Body of pancreas (tissue), 4 donors: Measurements from ENCODE around the gene MTM1.

Experiments
- POLR2A ChIP-seq, 3 donors: fragments of 450-650 bp; IDR thresholded peaks; one replicate each; pipeline ENCODE4 v1.6.1; 2016; ENCODE audit warnings: antibody characterized with exemption in 3 of 3, mild to moderate bottlenecking in 2 of 3
- TF ChIP-seq, protein P1 (sequence below), 7 experiments: fragments of 450-650 bp in 4 of 7; fragments of 200-600 bp in 3 of 7; sonication (generic) in 3 of 7; IDR thresholded peaks; one replicate each; pipeline ENCODE4 v1.5.1; 2016 to 2019; ENCODE audit warnings: antibody characterized with exemption in 7 of 7

DNA sequence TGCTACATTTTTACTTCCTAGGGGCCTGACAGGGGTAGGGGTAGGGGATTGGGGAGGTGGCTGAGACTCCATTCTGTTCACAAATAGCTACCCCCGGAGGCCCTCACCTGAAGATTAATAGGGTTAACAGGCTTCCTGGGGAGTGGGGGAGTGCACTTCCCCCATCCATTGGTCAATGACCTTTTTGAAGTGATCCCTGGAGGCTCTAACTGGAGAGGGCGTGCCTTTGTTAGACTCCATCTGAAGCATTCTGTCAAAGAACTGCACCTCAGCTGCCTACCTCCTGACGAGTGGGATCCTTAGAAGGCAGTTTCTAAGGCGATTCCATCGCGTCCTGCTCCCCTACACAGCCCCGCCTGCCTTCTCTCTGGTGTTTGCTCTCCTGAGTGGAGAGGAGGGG, 10.0 kb upstream of the MTM1 start:
- no peak for TF ChIP-seq POLR2A (IDR thresholded peaks at IDR 0.05)
- TF ChIP-seq, protein P1, sequence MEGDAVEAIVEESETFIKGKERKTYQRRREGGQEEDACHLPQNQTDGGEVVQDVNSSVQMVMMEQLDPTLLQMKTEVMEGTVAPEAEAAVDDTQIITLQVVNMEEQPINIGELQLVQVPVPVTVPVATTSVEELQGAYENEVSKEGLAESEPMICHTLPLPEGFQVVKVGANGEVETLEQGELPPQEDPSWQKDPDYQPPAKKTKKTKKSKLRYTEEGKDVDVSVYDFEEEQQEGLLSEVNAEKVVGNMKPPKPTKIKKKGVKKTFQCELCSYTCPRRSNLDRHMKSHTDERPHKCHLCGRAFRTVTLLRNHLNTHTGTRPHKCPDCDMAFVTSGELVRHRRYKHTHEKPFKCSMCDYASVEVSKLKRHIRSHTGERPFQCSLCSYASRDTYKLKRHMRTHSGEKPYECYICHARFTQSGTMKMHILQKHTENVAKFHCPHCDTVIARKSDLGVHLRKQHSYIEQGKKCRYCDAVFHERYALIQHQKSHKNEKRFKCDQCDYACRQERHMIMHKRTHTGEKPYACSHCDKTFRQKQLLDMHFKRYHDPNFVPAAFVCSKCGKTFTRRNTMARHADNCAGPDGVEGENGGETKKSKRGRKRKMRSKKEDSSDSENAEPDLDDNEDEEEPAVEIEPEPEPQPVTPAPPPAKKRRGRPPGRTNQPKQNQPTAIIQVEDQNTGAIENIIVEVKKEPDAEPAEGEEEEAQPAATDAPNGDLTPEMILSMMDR (IDR thresholded peaks at IDR 0.05) = no peak
